HG02588 (cell line): ENCODE data around the gene SRGAP1.
"Not testable (repeated sequence)": the region's sequence is repeated elsewhere in the genome, so short reads cannot be mapped to it uniquely, and the experiment has no call there.

Source experiments
- ATAC-seq: cut with Tn5 transposase; IDR thresholded peaks from one replicate; pipeline ENCODE4 v1.9.1; 2021; ENCODE audit warnings: mild to moderate bottlenecking, moderate library complexity; ENCODE audit not compliant: unreplicated experiment

SRGAP1 gene

GRCh38 chr12:63836936-63837335 lies 7.6 kb upstream of the SRGAP1 start:
- no peak for ATAC-seq

- no peak for ATAC-seq
These were observed 6.1 kb upstream of the SRGAP1 start for GRCh38 chr12:63838411-63838810.

GRCh38 chr12:63841011-63841410 lies 3.5 kb upstream of the SRGAP1 start:
- no peak for ATAC-seq

- no peak for ATAC-seq
These were observed 2.9 kb upstream of the SRGAP1 start for GRCh38 chr12:63841571-63841970.

- ATAC-seq = not testable (repeated sequence)
These were observed 1.8 kb upstream of the SRGAP1 start for GRCh38 chr12:63842750-63843149.

- no peak for ATAC-seq
These were observed 1.2 kb upstream of the SRGAP1 start for GRCh38 chr12:63843254-63843720.

- peak; percentile 97 for ATAC-seq
These were observed 644 bp upstream of the SRGAP1 start for GRCh38 chr12:63843721-63844390.

- ATAC-seq = no peak
These were observed 1.2 kb downstream of the SRGAP1 start for GRCh38 chr12:63845726-63846125.

GRCh38 chr12:63846238-63846967 lies 1.9 kb downstream of the SRGAP1 start:
- ATAC-seq = no peak

GRCh38 chr12:63848450-63848849 lies 4.0 kb downstream of the SRGAP1 start:
- ATAC-seq = no peak

GRCh38 chr12:63849106-63849620 lies 4.7 kb downstream of the SRGAP1 start:
- ATAC-seq = no peak

- ATAC-seq = no peak
These were observed 5.1 kb downstream of the SRGAP1 start for GRCh38 chr12:63849641-63850040.

GRCh38 chr12:63853978-63854377 lies 9.5 kb downstream of the SRGAP1 start:
- ATAC-seq = no peak

- ATAC-seq = no peak
These were observed 10.8 kb downstream of the SRGAP1 start for GRCh38 chr12:63855299-63855698.

- no peak for ATAC-seq
These were observed 13.5 kb downstream of the SRGAP1 start for GRCh38 chr12:63857771-63858670.

GRCh38 chr12:63859880-63860279 lies 15.4 kb downstream of the SRGAP1 start:
- not testable (repeated sequence) for ATAC-seq

GRCh38 chr12:63862187-63862968 lies 17.9 kb downstream of the SRGAP1 start:
- ATAC-seq = no peak

GRCh38 chr12:63862969-63863230 lies 18.4 kb downstream of the SRGAP1 start:
- ATAC-seq = no peak

- no peak for ATAC-seq
These were observed 19.4 kb downstream of the SRGAP1 start for GRCh38 chr12:63863658-63864453.

- ATAC-seq = no peak
These were observed 19.9 kb downstream of the SRGAP1 start for GRCh38 chr12:63864454-63864706.
